Measurements from ENCODE around the gene CDH23.

The CDH23 gene

GRCh38 chr10:71789871-71790270, 393.2 kb downstream of the CDH23 start:
- DNase-seq (ENCODE audit: low read depth in 2 of 2, low spot score in 1 of 2), result no peak

- DNase-seq (ENCODE audit: low read depth in 2 of 2, low spot score in 1 of 2), result no peak
Measured at GRCh38 chr10:71790749-71791440, 394.2 kb downstream of the CDH23 start.

GRCh38 chr10:71795248-71795647, 398.5 kb downstream of the CDH23 start:
- no peak for DNase-seq (ENCODE audit: low read depth in 2 of 2, low spot score in 1 of 2)

- DNase-seq (ENCODE audit: low read depth in 2 of 2, low spot score in 1 of 2), result no peak
Measured at GRCh38 chr10:71796749-71797405, 400.2 kb downstream of the CDH23 start.

DNA sequence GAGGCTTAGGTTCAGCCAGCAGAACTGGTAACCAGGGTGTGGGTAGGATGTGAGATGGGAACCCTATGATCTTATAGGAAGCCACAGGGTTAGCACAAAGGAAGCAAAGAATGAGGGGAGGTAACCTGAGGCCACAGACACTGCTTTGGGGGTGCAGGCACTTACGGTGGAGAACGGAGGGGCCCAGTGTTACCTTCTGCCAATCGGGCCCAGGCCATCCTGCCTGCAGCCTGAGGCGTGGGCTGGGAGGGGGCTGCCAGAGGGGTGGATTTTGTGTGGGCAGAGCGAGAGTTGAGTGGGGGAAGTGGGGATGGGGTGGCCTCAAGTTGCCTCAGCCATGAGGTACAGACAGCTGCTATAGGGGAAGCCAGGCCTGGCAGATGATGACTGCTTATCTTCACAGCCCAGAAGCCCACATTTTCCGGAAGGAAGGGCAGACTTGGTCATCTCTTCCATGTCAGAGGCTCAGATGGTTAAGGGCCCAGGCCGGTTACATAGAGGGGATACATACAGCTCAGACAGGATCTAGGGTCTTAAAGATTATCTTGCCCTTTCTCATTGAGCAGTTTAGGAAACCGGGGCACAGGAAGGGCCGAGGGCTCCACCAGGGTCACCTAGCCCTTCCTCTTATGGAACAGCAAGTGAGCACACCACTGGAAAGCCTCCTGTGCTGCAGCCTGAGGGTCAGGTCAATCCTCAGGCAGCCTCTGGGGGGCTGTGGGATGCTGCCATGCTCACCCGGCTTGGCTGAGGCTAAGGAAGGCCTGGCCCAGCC, 401.0 kb downstream of the CDH23 start:
- no peak for DNase-seq (ENCODE audit: low read depth in 2 of 2, low spot score in 1 of 2)

DNA sequence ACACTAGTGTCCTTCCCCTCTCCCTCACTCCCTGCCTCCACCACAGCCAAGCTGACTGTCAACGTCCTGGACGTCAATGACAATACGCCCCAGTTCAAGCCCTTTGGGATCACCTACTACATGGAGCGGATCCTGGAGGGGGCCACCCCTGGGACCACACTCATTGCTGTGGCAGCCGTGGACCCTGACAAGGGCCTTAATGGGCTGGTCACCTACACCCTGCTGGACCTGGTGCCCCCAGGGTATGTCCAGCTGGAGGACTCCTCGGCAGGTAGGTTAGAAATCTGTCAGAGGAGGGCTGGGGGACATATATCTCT, 401.5 kb downstream of the CDH23 start:
- no peak for DNase-seq (ENCODE audit: low read depth in 2 of 2, low spot score in 1 of 2)

- no peak for DNase-seq (ENCODE audit: low read depth in 2 of 2, low spot score in 1 of 2)
Measured at GRCh38 chr10:71799112-71799511, 402.4 kb downstream of the CDH23 start.

- no peak for DNase-seq (ENCODE audit: low read depth in 2 of 2, low spot score in 1 of 2)
Measured at GRCh38 chr10:71799608-71800453, 403.1 kb downstream of the CDH23 start.

GRCh38 chr10:71801361-71801760, 404.6 kb downstream of the CDH23 start:
- DNase-seq (ENCODE audit: low read depth in 2 of 2, low spot score in 1 of 2), result no peak

- DNase-seq (ENCODE audit: low read depth in 2 of 2, low spot score in 1 of 2), result no peak
Measured at GRCh38 chr10:71802235-71802634, 405.5 kb downstream of the CDH23 start.

- DNase-seq (ENCODE audit: low read depth in 2 of 2, low spot score in 1 of 2), result no peak
Measured at GRCh38 chr10:71802715-71803488, 406.2 kb downstream of the CDH23 start.

- DNase-seq (ENCODE audit: low read depth in 2 of 2, low spot score in 1 of 2), result no peak
Measured at GRCh38 chr10:71804077-71804476, 407.4 kb downstream of the CDH23 start.

- no peak for DNase-seq (ENCODE audit: low read depth in 2 of 2, low spot score in 1 of 2)
Measured at GRCh38 chr10:71805776-71806703, 409.3 kb downstream of the CDH23 start.

- DNase-seq (ENCODE audit: low read depth in 2 of 2, low spot score in 1 of 2), result no peak
Measured at GRCh38 chr10:71806704-71807556, 410.2 kb downstream of the CDH23 start.

GRCh38 chr10:71807557-71808510, 411.1 kb downstream of the CDH23 start:
- DNase-seq (ENCODE audit: low read depth in 2 of 2, low spot score in 1 of 2), result no peak

DNA sequence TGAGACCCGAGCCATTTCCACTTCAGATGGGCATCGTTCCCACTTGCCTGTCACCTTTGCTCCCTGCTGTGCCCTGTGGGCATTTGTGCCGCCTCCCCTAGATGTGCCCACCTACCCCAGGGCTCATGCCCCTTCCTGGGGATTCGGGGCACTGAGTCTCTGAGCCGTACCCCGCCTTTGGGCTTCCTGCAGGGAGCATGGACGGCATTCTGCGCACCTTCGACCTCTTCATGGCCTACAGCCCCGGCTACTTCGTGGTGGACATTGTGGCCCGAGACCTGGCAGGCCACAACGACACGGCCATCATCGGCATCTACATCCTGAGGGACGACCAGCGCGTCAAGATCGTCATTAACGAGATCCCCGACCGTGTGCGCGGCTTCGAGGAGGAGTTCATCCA, 412.9 kb downstream of the CDH23 start:
- no peak for DNase-seq (ENCODE audit: low read depth in 2 of 2, low spot score in 1 of 2)

- DNase-seq (ENCODE audit: low read depth in 2 of 2, low spot score in 1 of 2), result no peak
Measured at GRCh38 chr10:71810048-71810750, 413.5 kb downstream of the CDH23 start.
